Measurements from ENCODE around the gene SIGLEC9.

DNA sequence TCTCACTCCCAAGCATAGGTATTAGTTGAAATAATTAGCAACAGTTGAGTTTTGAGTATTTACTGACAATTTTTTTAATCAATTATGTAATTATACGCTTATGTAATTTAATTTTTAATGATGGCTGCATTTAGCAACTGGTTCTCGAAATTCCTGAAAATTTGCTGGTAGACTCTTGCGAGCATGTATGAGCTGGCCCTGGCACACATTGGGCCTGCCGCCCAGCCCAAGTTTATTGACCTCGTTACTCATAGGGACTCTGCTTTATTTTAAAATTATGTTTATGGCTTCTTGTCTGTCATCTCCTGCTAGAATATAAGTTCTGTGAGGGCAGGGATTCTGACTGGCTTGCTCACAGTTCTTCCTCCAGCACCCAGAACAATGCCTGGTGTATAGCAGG is 48.7 kb upstream of the SIGLEC9 start:
- no peak for TF ChIP-seq POLR2A (IDR thresholded peaks at IDR 0.05)
- TF ChIP-seq, protein P1, sequence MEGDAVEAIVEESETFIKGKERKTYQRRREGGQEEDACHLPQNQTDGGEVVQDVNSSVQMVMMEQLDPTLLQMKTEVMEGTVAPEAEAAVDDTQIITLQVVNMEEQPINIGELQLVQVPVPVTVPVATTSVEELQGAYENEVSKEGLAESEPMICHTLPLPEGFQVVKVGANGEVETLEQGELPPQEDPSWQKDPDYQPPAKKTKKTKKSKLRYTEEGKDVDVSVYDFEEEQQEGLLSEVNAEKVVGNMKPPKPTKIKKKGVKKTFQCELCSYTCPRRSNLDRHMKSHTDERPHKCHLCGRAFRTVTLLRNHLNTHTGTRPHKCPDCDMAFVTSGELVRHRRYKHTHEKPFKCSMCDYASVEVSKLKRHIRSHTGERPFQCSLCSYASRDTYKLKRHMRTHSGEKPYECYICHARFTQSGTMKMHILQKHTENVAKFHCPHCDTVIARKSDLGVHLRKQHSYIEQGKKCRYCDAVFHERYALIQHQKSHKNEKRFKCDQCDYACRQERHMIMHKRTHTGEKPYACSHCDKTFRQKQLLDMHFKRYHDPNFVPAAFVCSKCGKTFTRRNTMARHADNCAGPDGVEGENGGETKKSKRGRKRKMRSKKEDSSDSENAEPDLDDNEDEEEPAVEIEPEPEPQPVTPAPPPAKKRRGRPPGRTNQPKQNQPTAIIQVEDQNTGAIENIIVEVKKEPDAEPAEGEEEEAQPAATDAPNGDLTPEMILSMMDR (IDR thresholded peaks at IDR 0.05): no peak
